BJ (cell line): Measurements from ENCODE around the gene RAB11FIP5. TPM values are rescaled to one million over a fixed set of nuclear protein-coding genes. Genes with fewer than 3 reads are reported as not detected.

Experiments
- CTCF ChIA-PET: fragments of 350-600 bp; formaldehyde crosslinking; extraction: SDS; loops from one replicate; lab custom pipeline; 2021; ENCODE audit warnings: antibody characterized with exemption, inconsistent platforms; lab: Yijun Ruan, JAX
- POLR2A ChIA-PET: fragments of 300-600 bp; sonication (Branson Sonifier 250); formaldehyde crosslinking; extraction: SDS; loops from one replicate; lab custom pipeline; 2021; ENCODE audit warnings: antibody characterized with exemption; lab: Charles Lee
- DNase-seq: peaks from one replicate; pipeline ENCODE4 v3.0.0-alpha.2; 2011; ENCODE audit warnings: low read depth
- H3K27me3 ChIP-seq: 2 replicates; pipeline ENCODE4 v1.6.0; 2011; ENCODE audit warnings: low read length; ENCODE audit not compliant: control insufficient read depth, insufficient read depth
- H3K36me3 ChIP-seq: 2 replicates; pipeline ENCODE4 v1.5.1; 2011; ENCODE audit warnings: low read length; ENCODE audit not compliant: control insufficient read depth, insufficient read depth
- H3K4me3 ChIP-seq: 2 replicates; pipeline ENCODE4 v1.5.1; 2011; ENCODE audit warnings: low read depth, mild to moderate bottlenecking, control low read depth, low read length
- CTCF ChIP-seq: IDR thresholded peaks from 2 replicates; pipeline ENCODE4 v1.5.1; 2011; ENCODE audit warnings: low read depth, mild to moderate bottlenecking, control low read depth, inconsistent platforms, low read length, moderate library complexity; ENCODE audit not compliant: insufficient read depth
- polyA plus RNA-seq: library from polyadenylated mRNA; depleted of rRNA; stranded (reverse); fragments of >200 nt; gene quantifications from 2 replicates; pipeline ENCODE4 v1.2.3, GENCODE V29; 2011

Gene RAB11FIP5
- polyA plus RNA-seq, 1 experiment: 52.0 TPM

- Histone ChIP-seq H3K27me3 (no peaks in the 10 kb centered on the region), H3K36me3 (peaks cover 6% of the 10 kb centered on the region), H3K4me3 (no peak overlapping the region)
- ChIA-PET POLR2A (no interaction called here), CTCF (interaction anchor here (0.9 to 1.1 kb wide), 3 partner anchors 9 to 58 kb away, joined by 3 to 4 read pairs (median 3); no protein-coding TSS in a partner anchor)
- DNase-seq: no peak
- TF ChIP-seq CTCF: no peak
Measured at GRCh38 chr2:73033766-73034381, 78.9 kb downstream of the RAB11FIP5 start.

- H3K36me3 ChIP-seq: peaks cover 6% of the 10 kb centered on the region
- POLR2A ChIA-PET: no interaction called here
- CTCF ChIA-PET: interaction anchor here (1.3 kb wide), 1 partner anchor 13 kb away, joined by 4 read pairs; no protein-coding TSS in a partner anchor
- no peak overlapping the region for H3K4me3 ChIP-seq
- TF ChIP-seq CTCF: no peak
- DNase-seq: no peak
- no peaks in the 10 kb centered on the region for H3K27me3 ChIP-seq
Measured at GRCh38 chr2:73033142-73033765, 79.5 kb downstream of the RAB11FIP5 start.

GRCh38 chr2:73032702-73033097 is 80.0 kb downstream of the RAB11FIP5 start:
- Histone ChIP-seq H3K27me3 (no peaks in the 10 kb centered on the region), H3K36me3 (peaks cover 6% of the 10 kb centered on the region), H3K4me3 (no peak overlapping the region)
- DNase-seq: no peak
- CTCF ChIA-PET: interaction anchor here (1.2 to 1.3 kb wide), 2 partner anchors 12 to 14 kb away, joined by 3 to 4 read pairs; no protein-coding TSS in a partner anchor
- POLR2A ChIA-PET: no interaction called here
- no peak for TF ChIP-seq CTCF

- Histone ChIP-seq H3K27me3 (no peaks in the 10 kb centered on the region), H3K36me3 (peaks cover 6% of the 10 kb centered on the region), H3K4me3 (no peak overlapping the region)
- CTCF ChIA-PET: interaction anchor here (0.9 to 1.3 kb wide), 4 partner anchors 11 to 58 kb away, joined by 3 to 4 read pairs (median 4); no protein-coding TSS in a partner anchor
- TF ChIP-seq CTCF: no peak
- POLR2A ChIA-PET: no interaction called here
- DNase-seq: no peak
Measured at GRCh38 chr2:73031725-73032701, 80.7 kb downstream of the RAB11FIP5 start.
